ENCODE data around the gene SNTN.

The SNTN gene

GRCh38 chr3:63674586-63674985 lies 22.1 kb downstream of the SNTN start:
- no peak for DNase-seq (ENCODE audit: low spot score)

GRCh38 chr3:63679186-63679585 lies 26.7 kb downstream of the SNTN start:
- DNase-seq (ENCODE audit: low spot score): no peak

- DNase-seq (ENCODE audit: low spot score): no peak
These were observed 31.6 kb downstream of the SNTN start for GRCh38 chr3:63684081-63684480.

GRCh38 chr3:63685340-63685739 lies 32.9 kb downstream of the SNTN start:
- no peak for DNase-seq (ENCODE audit: low spot score)

- peak; percentile 56 for DNase-seq (ENCODE audit: low spot score)
These were observed 35.1 kb downstream of the SNTN start for GRCh38 chr3:63687278-63688225.

GRCh38 chr3:63689285-63689684 lies 36.8 kb downstream of the SNTN start:
- no peak for DNase-seq (ENCODE audit: low spot score)

GRCh38 chr3:63693351-63693750 lies 40.9 kb downstream of the SNTN start:
- DNase-seq (ENCODE audit: low spot score): no peak

GRCh38 chr3:63705092-63705645 lies 52.7 kb downstream of the SNTN start:
- no peak for DNase-seq (ENCODE audit: low spot score)

- DNase-seq (ENCODE audit: low spot score): no peak
These were observed 54.0 kb downstream of the SNTN start for GRCh38 chr3:63706321-63707085.

- no peak for DNase-seq (ENCODE audit: low spot score)
These were observed 55.3 kb downstream of the SNTN start for GRCh38 chr3:63707731-63708130.

GRCh38 chr3:63709576-63709975 lies 57.1 kb downstream of the SNTN start:
- DNase-seq (ENCODE audit: low spot score): no peak

Measured in ecto neural progenitor cell (in vitro differentiated cells).